Type B pancreatic cell (in vitro differentiated cells): ENCODE data around the gene PHAF1. TPM values are rescaled to one million over a fixed set of nuclear protein-coding genes. Genes with fewer than 3 reads are reported as not detected.
A peak's percentile ranks its signal among the peaks of the same experiment; 100 is the strongest.

Source experiments
- DNase-seq: peaks from one replicate; pipeline ENCODE4 v3.0.0; 2021; ENCODE audit warnings: mixed read lengths; ENCODE audit not compliant: unreplicated experiment; ENCODE audit errors: extremely low spot score
- H3K27ac Mint-ChIP-seq: 2 replicates; pipeline ENCODE4 v1.8.0; 2021; ENCODE audit warnings: mild to moderate bottlenecking, mixed read lengths
- H3K27me3 Mint-ChIP-seq: 2 replicates; pipeline ENCODE4 v1.8.0; 2021; ENCODE audit warnings: mixed read lengths
- H3K36me3 Mint-ChIP-seq: 2 replicates; pipeline ENCODE4 v1.8.0; 2021; ENCODE audit warnings: mixed read lengths
- H3K4me1 Mint-ChIP-seq: one replicate; pipeline ENCODE4 v1.8.0; 2021; ENCODE audit warnings: mixed read lengths; ENCODE audit not compliant: unreplicated experiment
- H3K4me3 Mint-ChIP-seq: 2 replicates; pipeline ENCODE4 v1.8.0; 2021; ENCODE audit warnings: mild to moderate bottlenecking, mixed read lengths
- H3K9me3 Mint-ChIP-seq: 2 replicates; pipeline ENCODE4 v1.8.0; 2021; ENCODE audit warnings: mixed read lengths
- CTCF ChIP-seq: fragments of 200-600 bp; sonication (generic); conservative IDR thresholded peaks from 2 replicates; pipeline ENCODE4 v1.5.0; 2021; ENCODE audit warnings: antibody characterized with exemption, mild to moderate bottlenecking
- total RNA-seq: library from RNA; stranded (reverse); gene quantifications from 2 replicates; pipeline ENCODE4 v1.2.1, GENCODE V29; 2021; ENCODE audit warnings: low replicate concordance

The PHAF1 gene
- total RNA-seq, 1 donor from 2014 or later = 22.8 TPM

GRCh38 chr16:67147437-67148140 is 37.8 kb downstream of the PHAF1 start:
- Mint-ChIP-seq H3K4me3 (no peak overlapping the region), H3K27me3 (peaks cover 22% of the 10 kb centered on the region), H3K4me1 (no peaks in the 10 kb centered on the region), H3K9me3 (no peaks in the 10 kb centered on the region), H3K27ac (no peak overlapping the region), H3K36me3 (peaks cover 23% of the 10 kb centered on the region)
- TF ChIP-seq CTCF = no peak
- DNase-seq = no peak

- peaks cover 29% of the 10 kb centered on the region for H3K27me3 Mint-ChIP-seq
- DNase-seq = no peak
- H3K4me3 Mint-ChIP-seq = peak overlapping the region; percentile 37
- no peaks in the 10 kb centered on the region for H3K4me1 Mint-ChIP-seq
- H3K27ac Mint-ChIP-seq = no peak overlapping the region
- no peak for TF ChIP-seq CTCF
- H3K36me3 Mint-ChIP-seq = peaks cover 23% of the 10 kb centered on the region
- H3K9me3 Mint-ChIP-seq = no peaks in the 10 kb centered on the region
These were observed 38.5 kb downstream of the PHAF1 start for GRCh38 chr16:67148221-67148620.

- no peak for TF ChIP-seq CTCF
- Mint-ChIP-seq H3K36me3 (peaks cover 20% of the 10 kb centered on the region), H3K27me3 (peaks cover 34% of the 10 kb centered on the region), H3K4me3 (peak overlapping the region; percentile 37), H3K9me3 (no peaks in the 10 kb centered on the region), H3K4me1 (no peaks in the 10 kb centered on the region), H3K27ac (no peak overlapping the region)
- DNase-seq = no peak
These were observed 39.0 kb downstream of the PHAF1 start for GRCh38 chr16:67148656-67149275.

GRCh38 chr16:67149276-67150046 is 39.7 kb downstream of the PHAF1 start:
- Mint-ChIP-seq H3K4me3 (peak overlapping the region; percentile 37), H3K36me3 (peaks cover 16% of the 10 kb centered on the region), H3K9me3 (no peaks in the 10 kb centered on the region), H3K4me1 (no peaks in the 10 kb centered on the region), H3K27me3 (peaks cover 41% of the 10 kb centered on the region), H3K27ac (no peak overlapping the region)
- DNase-seq = no peak
- TF ChIP-seq CTCF = no peak

- no peaks in the 10 kb centered on the region for H3K9me3 Mint-ChIP-seq
- H3K4me1 Mint-ChIP-seq = no peaks in the 10 kb centered on the region
- TF ChIP-seq CTCF = peak; percentile 52
- peak overlapping the region; percentile 85 for H3K4me3 Mint-ChIP-seq
- H3K27me3 Mint-ChIP-seq = peaks cover 43% of the 10 kb centered on the region
- peaks cover 12% of the 10 kb centered on the region for H3K36me3 Mint-ChIP-seq
- no peak overlapping the region for H3K27ac Mint-ChIP-seq
- DNase-seq = no peak
These were observed 40.5 kb downstream of the PHAF1 start for GRCh38 chr16:67150047-67150832.
